Stimulated activated CD4-positive, alpha-beta T cell treated with anti-CD3 and anti-CD28 coated beads, Interleukin-4, amount 100 ng/mL, for 4 hours (primary cell): ENCODE results near the gene PLEKHJ1.
A peak's percentile ranks its signal among the peaks of the same experiment; 100 is the strongest.

Experiments used
- DNase-seq, 2 experiments: peaks; one replicate each; pipeline ENCODE4 v3.0.0-alpha.2; 2020

The PLEKHJ1 gene

DNA sequence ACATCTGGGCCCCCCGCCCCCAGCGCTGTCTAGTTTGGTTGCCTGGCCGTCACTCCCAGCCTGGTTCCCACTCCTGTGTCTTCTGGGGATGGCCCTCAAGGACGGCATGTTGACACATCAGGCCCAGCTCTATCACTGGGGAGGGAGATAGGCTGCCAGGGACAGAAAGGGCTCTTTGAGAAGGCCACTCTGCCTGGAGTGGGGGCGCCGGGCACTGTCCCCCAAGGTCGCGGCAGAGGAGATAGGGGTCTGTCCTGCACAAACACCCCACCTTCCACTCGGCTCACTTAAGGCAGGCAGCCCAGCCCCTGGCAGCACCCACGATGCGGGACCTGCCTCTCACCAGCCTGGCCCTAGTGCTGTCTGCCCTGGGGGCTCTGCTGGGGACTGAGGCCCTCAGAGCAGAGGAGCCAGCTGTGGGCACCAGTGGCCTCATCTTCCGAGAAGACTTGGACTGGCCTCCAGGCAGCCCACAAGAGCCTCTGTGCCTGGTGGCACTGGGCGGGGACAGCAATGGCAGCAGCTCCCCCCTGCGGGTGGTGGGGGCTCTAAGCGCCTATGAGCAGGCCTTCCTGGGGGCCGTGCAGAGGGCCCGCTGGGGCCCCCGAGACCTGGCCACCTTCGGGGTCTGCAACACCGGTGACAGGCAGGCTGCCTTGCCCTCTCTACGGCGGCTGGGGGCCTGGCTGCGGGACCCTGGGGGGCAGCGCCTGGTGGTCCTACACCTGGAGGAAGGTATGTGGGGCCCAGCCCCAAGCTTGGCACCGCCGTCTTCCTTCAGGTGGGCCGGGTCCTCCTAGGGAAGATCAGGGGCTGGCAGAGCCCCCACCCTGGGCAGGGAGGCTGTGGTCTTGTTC is 13.1 kb upstream of the PLEKHJ1 start, which contains the start of gene AMH:
Gene AMH, plus strand, starts transcription at position 314 of the 857 bp plus-strand sequence. Its CDS starts 10 bp downstream, at position 324.
- no peak for DNase-seq

DNA sequence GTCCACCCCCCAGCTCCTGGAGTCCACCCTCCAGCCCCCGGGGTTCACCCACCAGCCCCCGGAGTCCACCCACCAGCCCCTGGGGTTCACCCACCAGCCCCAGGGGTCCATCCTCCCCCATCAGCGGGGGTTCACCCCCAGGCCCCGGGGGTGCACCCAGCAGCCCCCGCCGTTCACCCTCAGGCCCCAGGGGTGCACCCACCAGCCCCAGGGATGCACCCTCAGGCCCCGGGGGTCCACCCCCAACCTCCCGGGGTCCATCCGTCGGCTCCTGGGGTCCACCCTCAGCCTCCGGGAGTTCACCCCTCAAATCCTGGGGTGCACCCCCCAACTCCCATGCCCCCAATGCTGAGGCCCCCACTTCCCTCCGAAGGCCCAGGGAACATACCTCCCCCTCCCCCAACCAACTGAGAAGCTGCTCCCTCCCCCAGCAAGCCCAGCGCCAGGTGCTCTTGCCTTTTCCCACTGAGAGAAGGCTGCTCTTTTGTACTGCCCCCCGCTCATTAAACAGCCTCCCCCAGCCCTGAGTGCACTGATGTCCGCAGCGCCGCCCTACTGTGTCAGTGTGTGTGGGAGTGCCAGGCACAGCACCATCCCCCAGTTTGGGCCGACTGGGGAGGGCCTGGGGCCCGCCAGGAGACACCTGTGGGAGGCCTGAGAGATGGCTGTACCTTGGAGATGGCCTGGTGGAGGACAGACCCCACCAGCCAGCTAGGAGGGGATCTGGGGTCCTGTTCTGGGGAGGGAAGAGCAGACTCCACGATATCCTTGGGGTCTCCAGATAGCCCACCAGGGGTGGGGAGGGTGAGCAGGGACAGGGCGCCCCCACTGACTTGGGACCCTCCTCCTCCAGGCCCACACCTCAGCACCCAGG is 12.2 kb upstream of the PLEKHJ1 start:
- no peak for DNase-seq

DNA sequence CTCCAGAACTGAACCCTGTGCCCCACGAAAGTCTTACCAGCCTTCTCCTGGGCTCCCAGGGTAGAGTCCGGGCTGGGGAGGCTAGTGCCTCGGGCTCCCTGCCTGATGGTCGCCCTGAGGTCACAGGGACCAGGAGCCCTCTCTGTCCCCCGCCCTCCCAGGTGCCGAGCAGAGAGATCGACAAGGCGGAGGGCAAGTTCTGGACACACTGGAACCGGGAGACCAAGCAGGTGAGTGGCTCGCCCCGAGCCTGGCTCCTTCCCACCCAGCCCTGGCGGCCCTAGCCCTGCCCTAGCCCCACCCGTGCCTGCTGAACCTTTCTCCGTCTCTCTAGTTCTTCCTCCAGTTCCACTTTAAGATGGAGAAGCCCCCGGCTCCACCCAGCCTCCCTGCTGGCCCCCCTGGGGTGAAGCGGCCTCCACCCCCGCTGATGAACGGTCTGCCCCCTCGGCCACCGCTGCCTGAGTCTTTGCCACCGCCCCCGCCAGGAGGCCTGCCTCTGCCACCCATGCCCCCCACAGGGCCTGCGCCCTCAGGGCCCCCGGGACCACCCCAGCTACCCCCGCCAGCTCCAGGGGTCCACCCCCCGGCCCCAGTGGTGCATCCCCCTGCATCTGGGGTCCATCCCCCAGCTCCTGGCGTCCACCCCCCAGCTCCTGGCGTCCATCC is 11.4 kb upstream of the PLEKHJ1 start:
- DNase-seq = no peak

DNA sequence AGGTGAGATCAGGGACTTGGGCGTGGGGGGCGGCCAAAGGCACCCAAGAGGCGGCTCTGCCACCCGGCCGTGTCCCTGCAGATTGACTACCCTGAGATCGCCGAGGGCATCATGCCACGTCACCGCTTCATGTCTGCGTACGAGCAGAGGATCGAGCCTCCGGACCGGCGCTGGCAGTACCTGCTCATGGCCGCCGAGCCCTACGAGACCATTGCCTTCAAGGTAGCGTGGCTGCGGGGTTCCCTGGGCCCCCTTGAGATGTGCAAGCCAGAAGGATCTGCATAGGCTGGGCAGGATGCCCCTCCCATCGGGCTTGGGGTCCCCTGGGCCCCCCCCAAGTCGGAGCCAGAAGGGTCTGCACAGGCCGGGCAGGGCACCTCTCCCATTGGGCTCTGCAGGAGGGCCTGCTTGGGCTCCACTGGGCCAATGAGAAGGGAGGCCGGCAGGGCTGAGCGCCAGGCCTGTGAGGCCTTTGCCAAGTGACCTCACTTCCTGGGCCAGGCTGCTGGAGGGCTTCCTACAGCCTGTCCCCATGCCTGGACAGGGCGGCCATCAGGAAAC is 10.8 kb upstream of the PLEKHJ1 start:
- DNase-seq = no peak

DNA sequence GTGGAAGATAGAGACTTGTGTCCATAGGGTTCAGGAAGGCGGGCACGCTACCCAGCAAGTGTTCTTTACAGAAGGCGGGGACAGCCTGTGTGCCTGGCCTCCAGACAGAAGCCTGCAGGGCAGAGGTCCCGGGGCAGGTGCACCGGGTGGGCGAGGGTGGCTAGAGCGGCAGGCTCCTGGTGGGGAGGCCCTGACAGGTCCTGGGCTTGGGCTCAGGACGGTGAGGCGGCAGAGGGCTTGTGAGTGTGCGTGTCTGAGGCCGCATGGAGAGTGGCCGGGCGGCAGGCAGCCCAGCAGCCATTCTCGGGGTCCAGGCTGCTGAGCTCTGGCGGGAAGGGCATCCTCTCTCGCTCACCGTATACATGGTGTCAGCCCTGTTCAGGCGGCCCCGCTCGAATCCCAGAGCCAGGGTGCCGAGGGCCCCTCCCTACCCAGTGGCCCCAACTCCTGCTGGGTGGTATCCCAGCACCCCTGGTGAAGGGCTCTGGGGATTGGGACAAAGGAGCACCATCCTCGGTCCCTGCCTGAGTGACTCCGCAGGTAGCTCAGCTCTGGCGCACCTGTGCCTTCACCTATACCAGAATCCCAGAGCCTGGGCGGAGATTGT is 10.0 kb upstream of the PLEKHJ1 start:
- no peak for DNase-seq

DNA sequence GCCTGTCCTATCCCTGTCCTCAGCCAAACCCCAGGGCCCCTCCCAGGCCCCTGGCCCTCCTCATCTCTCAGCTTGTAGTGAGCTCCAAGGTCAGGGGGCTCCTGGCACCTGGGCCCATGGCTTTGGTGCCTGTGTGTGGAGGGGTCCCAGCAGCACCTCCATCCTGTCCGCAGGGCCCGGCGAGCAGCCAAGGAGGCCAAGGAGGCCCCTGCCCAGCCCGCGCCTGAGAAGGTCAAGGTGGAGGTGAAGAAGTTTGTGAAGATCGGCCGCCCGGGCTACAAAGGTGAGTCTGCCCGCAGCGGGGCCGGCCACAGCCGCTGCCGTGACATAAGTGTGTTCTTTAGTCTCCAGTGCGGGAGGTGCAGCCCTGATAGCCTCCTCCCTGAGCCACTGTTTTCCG is 9.1 kb upstream of the PLEKHJ1 start:
- no peak for DNase-seq

DNA sequence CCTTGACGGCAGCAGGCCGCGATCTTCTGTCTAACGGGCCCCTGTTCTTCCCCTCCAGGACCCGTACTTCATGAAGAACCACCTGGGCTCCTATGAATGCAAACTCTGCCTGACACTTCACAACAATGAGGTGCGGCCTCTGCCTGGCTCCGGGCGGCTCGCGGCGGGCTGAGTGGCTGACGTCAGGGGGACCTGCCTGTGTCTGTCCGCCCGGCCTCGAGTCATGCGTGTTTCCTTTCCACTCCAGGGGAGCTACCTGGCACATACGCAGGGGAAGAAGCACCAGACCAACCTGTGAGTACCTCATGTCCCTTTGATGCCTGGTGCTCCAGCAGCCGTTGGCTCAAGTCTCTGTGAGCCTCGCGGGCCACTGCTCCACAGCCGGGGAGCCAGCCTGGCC is 8.4 kb upstream of the PLEKHJ1 start:
- no peak for DNase-seq

DNA sequence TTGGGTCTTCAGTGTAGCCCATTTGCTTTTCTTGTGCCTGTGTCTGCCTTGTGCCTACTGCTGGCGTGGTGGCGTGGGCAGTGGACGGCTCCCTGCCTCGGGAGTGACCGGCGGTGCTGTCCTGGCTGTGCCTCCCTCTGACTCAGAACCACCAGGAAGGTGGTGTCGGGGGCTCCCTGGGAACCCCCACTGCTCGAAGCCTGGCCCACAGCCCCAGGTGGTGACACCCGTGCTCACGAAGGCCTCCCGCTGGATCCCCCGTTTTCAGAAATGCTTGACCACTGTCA is 7.9 kb upstream of the PLEKHJ1 start:
- no peak for DNase-seq

DNA sequence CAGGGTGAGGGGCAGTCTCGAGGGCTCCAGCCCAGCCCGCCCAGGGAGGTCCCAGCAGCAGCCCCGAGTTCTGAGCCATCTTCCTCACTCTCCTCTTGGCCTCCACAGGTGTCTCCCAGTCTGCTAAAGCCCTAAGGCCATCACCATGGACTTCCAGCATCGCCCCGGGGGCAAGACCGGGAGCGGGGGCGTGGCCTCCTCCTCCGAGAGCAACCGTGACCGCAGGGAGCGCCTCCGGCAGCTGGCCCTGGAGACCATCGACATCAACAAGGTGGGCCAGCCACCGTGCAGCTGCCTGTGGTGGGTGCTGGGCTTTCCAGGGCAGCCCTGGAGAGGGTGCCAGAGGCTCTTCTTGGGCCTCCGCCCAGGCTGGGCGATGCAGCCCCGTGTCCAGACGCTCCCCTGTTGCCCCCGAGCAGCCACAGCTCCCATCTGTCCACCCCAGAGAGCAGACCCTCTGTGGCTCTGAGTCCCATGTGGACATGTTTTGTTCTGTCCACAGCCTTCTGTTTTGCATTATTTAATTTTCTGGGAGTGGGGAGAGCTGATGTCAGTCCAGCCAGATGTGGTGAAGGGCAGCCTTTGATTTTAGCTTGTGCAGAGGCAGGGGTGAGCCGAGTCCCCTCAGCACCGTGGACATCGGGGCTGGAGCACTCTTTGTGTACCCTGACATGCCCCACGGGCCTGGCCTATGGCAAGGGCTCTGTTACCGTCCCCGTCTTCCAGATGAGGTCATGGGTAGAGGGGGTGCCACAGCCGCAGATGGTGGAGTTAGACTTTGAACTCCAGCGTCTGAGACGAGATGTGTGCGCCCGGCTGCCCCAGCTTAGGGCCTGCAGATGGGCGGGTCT is 7.4 kb upstream of the PLEKHJ1 start:
- DNase-seq = no peak

DNA sequence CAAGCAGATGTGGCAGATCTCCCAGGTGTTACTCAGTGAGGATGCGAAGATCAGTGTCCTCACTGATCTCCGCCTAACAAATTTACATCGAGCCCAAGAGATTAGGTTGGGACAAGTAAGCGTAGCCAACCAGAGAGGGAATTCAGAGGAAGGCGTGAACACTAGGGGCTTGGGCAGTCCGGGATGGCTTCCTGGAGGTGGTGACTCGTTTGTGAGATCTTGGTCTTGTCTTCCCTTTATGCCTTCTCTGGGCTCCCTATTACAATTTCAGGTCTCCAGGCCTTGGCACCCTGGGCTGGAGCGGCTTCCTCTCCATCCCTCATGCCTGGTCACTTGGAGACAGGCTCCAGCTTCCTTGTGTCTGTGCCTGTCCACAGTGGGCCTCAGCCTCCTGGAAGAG is 6.7 kb upstream of the PLEKHJ1 start:
- no peak for DNase-seq

DNA sequence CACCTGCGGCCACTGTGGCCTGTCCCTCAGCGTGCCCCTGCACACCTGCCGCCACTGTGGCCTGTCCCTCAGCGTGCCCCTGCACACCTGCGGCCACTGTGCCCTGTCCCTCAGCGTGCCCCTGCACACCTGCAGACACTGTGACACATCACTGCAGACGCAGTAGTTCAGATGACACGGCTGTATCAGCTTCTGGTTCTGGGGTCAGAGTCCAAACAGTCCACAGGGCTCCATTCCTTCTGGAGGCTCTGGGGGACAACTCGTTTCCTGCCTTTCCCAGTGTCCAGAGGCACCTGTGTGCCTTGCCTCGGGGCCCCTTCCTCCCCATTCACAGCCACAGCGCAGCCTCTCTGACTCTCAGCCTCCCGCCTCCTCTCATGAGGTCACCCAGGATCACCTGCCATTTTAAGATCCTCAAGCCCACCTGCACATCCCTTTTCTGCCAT is 6.0 kb upstream of the PLEKHJ1 start:
- no peak for DNase-seq

DNA sequence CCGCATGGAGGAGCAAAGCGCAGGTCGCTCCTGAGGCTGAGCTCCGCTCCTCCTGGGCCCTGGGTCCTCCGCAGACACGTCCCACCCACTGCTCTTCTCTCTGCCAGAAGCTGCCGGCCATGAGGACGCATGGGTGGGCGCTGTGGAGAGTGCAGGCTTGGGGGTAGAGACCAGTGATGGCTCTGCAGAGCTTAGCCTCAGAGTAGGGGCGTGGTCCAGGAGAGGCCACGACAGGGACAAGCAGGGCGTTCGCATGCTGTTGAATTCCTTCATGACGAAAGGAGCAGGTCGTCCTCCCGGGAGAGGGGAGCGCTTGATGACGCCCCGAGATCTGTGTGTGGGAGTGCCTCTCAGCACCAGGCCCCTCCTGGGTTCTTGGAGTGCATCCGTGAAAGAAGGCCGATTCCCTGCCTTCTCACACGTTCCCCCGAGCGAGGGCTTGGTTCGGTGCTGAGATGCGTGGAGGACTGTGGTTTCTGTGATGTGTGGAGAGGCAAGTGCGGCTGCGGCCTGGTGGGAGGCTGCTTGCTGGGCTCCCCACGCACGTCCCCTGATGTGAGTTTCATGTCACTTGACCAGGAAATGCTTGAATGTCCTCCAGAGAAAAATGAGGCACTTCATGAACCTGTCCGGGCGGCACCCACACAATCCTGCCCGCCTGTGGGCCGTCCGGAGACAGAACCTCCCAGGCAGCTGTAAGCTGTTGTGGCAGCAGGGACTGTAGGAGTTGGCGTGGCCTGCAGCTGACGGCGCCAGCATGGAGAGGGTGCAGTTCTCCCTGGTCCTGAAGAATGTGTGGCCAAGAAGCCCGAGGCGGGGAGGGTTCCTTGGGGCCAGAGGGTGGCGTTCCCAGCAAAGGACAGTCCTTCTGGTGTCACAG is 5.0 kb upstream of the PLEKHJ1 start:
- DNase-seq = no peak

DNA sequence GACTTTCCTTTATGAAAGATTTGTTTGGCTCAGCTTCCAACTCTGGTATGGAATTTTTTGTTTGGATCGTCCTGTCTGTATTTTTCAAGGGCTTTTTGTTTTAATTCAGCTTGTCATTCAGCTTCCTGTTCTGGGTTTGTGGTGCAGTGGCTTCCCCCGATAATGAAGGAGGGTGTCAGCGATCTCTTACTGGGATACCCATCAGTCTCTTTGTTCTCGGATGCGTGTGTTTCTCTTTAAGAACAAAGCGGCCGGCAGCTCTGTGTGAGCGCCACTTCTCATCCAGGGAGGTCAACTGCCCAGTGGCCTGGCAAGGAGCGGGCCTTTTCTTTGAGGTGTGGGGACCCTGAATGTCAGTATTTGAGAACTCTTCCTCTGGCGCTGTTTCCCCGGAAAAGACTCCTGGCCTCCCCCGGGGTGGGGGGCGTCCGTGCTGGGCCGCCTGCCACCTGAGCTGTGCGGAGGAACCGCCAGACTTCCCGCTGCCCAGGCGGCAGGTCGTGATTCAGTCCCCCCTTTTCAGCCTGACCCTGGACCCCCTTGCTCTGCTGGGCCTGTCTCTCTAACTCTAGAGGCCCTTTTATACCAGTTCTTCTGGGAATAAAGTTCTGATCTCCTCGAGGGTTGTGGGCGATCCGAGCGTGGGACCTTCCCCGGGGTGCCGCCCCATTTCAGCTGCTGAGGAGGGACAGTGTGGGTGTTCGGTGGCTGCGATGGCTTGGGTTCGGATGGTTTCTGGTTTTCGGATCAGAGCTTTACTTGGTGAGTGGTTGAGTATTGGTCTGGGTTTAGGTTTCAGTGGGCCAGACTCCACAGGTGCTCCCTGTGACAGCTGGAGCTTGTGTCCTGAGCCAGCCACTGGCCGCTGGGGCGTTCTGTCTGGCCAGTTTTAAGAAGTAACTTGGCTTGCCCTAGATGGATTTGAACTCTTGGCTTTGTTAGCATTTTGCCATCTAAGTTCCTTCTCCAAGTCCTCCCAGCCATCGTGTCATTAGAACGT is 3.9 kb upstream of the PLEKHJ1 start:
- peak in 1 of 2 experiments; percentile 33 for DNase-seq

DNA sequence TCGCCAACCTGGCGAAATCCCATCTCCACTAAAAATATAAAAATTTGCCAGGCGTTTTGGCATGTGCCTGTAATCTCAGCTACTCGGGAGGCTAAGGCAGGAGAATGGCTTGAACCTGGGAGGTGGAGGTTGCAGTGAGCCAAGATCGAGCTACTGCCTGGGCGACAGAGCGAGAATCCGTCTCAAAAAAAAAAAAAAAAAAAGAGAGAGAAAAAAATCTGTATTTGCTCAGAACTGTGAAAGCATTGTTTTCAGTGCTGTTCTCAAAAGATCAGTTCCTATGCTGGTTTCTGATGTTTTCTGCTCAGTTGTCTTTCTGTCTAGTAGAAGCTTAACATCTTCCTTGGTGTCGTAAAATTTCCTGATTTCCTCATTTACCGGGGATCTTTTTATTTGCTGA is 3.0 kb upstream of the PLEKHJ1 start:
- no peak for DNase-seq

DNA sequence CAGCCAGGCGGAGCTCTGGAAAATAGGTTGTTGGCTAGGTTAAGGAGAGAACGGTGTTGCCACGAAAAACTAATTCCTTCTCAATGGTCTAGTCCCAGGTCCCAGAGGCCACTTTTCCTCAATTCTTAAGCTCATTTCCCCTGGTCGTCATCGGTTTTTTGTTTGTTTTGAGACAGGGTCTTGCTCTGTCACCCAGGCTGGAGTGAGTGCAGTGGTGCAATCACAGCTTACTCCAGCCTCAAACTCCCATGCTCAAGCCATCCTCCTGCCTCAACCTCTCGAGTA is 1.7 kb upstream of the PLEKHJ1 start:
- no peak for DNase-seq

DNA sequence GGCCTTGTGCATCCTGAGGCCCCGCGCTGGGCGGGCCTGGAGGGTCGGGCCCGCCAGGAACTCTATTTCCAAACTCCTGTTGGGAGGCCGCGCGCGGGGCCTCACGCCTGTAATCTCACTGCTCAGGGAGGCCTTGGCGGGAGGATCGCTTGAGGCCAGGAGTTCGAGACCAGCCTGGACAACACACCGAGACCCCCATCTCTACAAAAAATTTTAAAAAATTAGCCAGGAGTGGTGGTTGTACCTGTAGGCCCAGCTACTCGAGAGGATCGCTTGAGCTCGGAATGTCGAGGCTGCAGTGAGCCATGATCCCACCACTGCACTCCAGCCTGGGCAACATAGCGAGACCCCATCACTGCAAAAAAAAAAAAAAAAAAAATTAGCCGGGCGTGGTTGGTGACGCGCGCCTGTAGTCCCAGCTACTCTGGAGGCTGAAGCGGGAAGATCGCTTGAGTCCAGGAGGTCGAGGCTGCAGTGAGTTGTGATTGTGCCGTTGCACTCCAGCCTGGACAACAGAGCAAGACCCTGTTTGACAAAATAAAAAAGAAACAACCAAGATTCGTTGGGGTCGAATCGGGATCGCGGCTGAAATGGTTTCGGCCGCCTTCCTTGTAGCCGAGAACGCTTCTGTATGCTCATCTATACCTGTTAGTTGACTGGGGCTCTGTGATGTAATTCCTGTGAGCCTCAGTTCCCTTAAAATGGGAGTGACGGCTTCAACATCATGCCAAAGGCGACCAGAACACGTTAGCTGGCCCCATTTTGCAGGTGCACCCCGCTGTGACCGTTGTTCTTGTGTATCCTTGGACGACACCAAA is 1.1 kb upstream of the PLEKHJ1 start:
- no peak for DNase-seq

DNA sequence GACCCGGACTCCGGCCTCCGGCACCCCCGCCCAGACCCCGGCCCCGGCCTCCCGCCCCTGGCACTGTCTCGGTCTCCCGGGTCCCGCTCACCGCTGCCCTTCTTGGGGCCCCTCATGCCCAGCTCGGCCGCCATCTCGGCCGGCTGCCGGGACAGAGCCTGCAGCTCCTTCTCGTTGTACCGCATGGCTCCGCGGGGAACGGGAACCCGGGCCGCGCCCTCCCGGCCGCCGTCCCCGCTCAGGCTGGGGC is 140 bp downstream of the PLEKHJ1 start:
- no peak for DNase-seq

DNA sequence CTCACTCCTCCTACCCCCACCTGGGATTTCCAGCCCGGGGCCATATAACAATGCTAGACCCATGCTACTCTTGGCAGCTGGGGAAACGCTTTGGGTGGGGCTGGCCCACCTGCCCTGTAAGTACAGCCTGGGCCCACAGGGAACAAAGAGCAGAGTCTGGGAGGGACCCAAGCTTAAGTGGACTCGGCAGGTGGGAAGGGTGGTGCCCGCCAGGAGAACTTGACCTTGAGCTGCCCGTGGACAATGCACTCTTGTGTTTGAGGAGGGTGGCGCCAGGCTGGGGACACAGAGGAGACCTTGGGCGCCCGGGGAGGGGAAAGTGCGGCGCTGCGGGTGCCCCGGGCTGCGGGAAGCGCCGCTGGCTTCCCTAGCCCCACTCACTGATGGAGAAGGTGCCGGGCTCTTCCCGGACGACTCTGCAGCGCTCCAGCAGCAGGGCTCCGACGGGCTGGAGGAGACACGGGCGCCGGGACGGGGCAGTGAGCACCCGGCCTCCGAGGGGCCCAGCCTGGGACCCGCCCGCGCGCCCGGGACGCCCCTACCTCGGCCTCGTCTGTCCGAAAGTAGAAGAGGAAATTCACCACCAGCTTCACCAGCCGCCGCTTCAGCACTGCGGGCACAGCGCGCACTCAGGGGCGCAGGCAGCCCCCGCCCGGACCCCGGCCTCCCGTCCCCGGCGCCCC is 607 bp downstream of the PLEKHJ1 start:
- no peak for DNase-seq

DNA sequence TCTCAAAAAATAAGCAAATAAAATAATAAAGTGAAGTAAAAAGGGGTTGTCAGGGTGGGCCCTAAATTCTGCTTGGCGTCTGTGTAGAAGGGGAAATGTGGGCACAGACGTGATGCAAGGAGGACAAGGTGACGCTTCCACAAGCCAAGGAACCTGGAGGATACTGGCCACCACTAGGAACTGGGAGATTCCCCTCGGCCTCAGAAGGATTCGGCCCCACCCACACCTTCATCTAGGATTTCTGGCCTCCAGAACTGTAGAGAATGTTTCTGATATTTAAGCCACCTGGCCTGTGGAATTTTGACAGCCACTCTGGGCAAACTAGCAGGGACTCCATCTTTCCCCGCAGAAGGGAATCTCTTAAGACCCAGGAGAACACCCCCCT is 1.1 kb downstream of the PLEKHJ1 start:
- no peak for DNase-seq
